C4-2B (cell line): ENCODE data around the gene HERPUD2.

Experiments
- H3K27ac ChIP-seq: fragments of 450-650 bp; 2 replicates; pipeline ENCODE4 v1.5.1; 2017
- ZFX ChIP-seq: fragments of 450-650 bp; IDR thresholded peaks from 2 replicates; pipeline ENCODE4 v1.6.1; 2017
- TF ChIP-seq, protein P1 (sequence below): fragments of 450-650 bp; conservative IDR thresholded peaks from 2 replicates; pipeline ENCODE4 v1.5.1; 2017; ENCODE audit warnings: mild to moderate bottlenecking

Gene HERPUD2, protein sequence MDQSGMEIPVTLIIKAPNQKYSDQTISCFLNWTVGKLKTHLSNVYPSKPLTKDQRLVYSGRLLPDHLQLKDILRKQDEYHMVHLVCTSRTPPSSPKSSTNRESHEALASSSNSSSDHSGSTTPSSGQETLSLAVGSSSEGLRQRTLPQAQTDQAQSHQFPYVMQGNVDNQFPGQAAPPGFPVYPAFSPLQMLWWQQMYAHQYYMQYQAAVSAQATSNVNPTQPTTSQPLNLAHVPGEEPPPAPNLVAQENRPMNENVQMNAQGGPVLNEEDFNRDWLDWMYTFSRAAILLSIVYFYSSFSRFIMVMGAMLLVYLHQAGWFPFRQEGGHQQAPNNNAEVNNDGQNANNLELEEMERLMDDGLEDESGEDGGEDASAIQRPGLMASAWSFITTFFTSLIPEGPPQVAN

DNA sequence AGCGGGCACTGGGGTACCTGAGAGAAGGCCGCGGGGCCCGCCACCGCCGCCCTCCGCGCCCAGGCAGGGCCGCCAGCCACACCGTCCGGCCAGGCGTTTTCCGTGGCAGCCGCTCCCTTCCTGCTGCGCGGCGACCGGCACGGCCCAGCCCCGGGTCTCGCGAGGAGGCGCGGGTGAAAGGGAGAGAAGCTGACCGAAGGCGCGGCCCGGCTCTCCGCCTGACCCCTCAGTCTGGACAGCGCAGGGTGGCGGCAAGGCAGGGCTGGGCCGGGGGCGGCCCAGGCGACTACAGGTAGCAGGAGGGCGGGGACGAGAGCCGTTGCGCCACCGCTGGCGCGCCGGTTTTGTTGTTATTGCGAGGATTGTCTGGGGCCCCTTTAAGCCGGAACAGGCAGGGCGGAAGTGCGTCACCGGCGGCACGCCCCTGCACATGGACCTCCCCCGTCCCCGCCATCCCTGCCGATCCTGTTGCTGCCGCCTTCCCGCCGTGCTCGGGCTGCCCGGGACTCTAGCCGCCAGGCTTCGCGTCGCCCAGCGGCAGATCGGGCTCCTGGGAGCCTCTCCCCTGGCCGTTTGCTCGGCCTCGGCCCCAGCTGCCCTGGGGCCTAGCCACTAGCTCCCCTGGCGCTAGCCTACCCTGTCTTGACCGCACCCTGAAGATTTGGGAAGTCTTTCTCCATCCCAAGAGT lies at the start of gene HERPUD2:
Gene HERPUD2, minus strand, starts transcription at position 352 of the 689 bp plus-strand sequence. CDS start 805 bp downstream, outside the sequence.
- TF ChIP-seq, protein P1, sequence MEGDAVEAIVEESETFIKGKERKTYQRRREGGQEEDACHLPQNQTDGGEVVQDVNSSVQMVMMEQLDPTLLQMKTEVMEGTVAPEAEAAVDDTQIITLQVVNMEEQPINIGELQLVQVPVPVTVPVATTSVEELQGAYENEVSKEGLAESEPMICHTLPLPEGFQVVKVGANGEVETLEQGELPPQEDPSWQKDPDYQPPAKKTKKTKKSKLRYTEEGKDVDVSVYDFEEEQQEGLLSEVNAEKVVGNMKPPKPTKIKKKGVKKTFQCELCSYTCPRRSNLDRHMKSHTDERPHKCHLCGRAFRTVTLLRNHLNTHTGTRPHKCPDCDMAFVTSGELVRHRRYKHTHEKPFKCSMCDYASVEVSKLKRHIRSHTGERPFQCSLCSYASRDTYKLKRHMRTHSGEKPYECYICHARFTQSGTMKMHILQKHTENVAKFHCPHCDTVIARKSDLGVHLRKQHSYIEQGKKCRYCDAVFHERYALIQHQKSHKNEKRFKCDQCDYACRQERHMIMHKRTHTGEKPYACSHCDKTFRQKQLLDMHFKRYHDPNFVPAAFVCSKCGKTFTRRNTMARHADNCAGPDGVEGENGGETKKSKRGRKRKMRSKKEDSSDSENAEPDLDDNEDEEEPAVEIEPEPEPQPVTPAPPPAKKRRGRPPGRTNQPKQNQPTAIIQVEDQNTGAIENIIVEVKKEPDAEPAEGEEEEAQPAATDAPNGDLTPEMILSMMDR, result no peak; the same call in 1 of the 2 replicates
- peak; percentile 94 for TF ChIP-seq ZFX

DNA sequence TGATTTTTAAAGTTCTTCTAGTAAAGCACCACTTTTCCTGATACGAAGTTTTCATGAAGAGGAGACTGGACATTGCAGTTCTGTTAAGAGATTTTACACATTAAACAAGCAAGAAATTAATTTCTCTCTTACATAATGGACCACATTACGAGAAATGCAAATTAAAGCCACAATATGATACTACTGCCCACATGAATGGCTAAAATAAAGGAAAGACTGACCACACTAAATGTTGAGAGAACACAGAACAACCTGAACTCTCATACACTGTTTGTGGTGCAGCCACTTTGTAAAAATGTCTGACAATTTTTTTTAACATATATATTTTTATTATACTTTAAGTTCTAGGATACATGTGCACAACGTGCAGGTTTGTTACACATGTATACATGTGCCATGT lies 44.0 kb upstream of the HERPUD2 start:
- TF ChIP-seq, protein P1, result no peak
- TF ChIP-seq ZFX, result no peak
- no peak overlapping the region for H3K27ac ChIP-seq

More for the DNA sequence above, at the start of gene HERPUD2:
- H3K27ac ChIP-seq, result peak within 1 kb of the TSS; percentile 86

DNA sequence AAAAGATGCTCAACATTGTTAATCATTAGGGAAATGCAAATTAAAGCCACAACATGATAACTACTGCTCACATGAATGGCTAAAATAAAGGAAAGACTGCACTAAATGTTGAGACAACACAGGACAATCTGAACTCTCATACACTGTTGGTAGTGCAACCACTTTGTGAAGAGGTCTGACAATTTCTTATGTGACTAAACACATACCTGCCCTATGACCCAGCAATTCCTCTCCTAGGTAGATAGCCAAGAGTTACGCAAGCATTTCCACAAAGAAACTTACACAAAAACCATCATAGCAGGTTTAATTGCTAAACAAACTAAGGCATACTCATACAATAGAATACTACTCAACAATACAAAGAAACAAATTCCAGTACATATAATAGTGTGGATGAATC lies 41.8 kb upstream of the HERPUD2 start:
- no peak overlapping the region for H3K27ac ChIP-seq
- no peak for TF ChIP-seq ZFX
- TF ChIP-seq, protein P1, result no peak

DNA sequence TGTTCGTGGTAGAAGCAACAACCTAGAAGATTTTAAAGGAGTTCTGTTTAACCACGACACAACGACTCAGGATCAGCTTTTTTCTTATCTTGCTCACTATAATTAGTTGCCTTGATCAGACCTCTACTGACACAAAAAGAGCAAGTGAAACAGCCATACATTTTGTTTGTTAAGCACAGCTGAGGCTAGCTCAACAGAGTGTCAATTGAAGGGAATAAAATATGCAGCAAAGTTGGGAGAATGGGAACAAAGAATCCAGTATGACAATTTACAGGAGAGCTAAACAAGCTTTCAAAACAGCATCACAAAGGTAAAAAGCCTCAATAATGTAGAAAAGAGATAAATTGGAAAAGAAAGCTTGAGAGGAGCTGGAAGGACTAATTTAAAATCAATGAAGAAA lies 40.5 kb upstream of the HERPUD2 start:
- H3K27ac ChIP-seq, result no peak overlapping the region
- TF ChIP-seq ZFX, result no peak
- TF ChIP-seq, protein P1, result no peak

DNA sequence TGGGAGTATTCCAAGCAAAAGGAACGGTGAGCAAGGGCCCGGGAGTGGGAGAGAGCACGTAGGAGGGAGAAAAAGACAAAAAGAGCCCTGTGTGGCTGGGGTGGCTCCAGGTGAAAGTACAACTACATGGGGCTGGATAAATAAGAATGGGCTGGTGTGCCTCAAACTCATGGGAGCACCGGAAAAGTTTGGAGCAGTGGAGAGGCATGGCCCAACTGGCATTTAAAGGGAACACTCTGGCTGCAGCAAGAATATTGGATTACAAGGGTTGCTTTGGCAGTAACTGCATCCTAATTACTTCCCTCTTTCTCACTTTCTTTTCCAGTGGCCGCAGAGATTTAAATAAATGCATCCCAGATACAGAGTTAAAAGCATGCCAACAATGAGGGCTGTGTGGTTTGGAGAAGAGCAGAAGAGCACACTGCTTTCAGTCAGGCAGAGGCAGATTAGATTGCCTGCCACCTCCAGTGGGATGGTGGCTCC lies 39.1 kb upstream of the HERPUD2 start:
- H3K27ac ChIP-seq, result no peak overlapping the region
- TF ChIP-seq ZFX, result no peak
- TF ChIP-seq, protein P1, result no peak

DNA sequence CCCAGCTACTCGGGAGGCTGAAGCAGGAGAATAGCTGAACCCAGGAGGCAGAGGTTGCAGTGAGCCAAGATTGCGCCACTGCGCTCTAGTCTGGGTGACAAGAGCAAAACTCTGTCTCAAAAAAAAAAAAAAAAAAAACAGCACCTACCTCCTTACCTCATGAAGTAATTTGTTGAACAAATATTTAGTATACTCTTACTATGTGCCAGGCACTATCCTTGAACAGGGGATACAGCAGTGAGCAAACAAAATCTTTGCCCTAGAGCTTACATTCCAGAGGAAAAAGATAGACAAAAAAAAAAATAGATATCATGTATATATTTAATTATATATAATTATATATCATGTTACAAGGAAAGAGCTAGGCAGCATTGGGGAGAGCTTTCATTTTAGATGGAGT lies 36.4 kb upstream of the HERPUD2 start:
- H3K27ac ChIP-seq, result no peak overlapping the region
- TF ChIP-seq ZFX, result no peak
- TF ChIP-seq, protein P1, result no peak
